WI38 (cell line): Measurements from ENCODE around the gene DCHS1.

ENCODE experiments used
- H3K4me3 ChIP-seq: 2 replicates; pipeline ENCODE4 v1.5.1; 2011; ENCODE audit warnings: low read depth, mild to moderate bottlenecking, control low read depth, low read length
- TF ChIP-seq, protein P1 (sequence below): IDR thresholded peaks from 2 replicates; pipeline ENCODE4 v1.5.1; 2012; ENCODE audit warnings: low read depth, mild to moderate bottlenecking, control low read depth, low read length

Gene DCHS1

GRCh38 chr11:6571434-6572008, 84.1 kb downstream of the DCHS1 start:
- TF ChIP-seq, protein P1, sequence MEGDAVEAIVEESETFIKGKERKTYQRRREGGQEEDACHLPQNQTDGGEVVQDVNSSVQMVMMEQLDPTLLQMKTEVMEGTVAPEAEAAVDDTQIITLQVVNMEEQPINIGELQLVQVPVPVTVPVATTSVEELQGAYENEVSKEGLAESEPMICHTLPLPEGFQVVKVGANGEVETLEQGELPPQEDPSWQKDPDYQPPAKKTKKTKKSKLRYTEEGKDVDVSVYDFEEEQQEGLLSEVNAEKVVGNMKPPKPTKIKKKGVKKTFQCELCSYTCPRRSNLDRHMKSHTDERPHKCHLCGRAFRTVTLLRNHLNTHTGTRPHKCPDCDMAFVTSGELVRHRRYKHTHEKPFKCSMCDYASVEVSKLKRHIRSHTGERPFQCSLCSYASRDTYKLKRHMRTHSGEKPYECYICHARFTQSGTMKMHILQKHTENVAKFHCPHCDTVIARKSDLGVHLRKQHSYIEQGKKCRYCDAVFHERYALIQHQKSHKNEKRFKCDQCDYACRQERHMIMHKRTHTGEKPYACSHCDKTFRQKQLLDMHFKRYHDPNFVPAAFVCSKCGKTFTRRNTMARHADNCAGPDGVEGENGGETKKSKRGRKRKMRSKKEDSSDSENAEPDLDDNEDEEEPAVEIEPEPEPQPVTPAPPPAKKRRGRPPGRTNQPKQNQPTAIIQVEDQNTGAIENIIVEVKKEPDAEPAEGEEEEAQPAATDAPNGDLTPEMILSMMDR, result no peak
- no peak overlapping the region for H3K4me3 ChIP-seq
